ENCODE results near the gene PRR23A. TPM values are rescaled to one million over a fixed set of nuclear protein-coding genes. Genes with fewer than 3 reads are reported as not detected.

PRR23A gene
- total RNA-seq, 3 donors from 2014 or later (not counting 1 experiment from before 2014, with no cell fraction given), result not detected

- no peak overlapping the region for H3K4me3 Mint-ChIP-seq
- H3K27ac ChIP-seq (ENCODE audit: low read length), result no peak overlapping the region
- no peaks in the 10 kb centered on the region for H3K27me3 ChIP-seq (ENCODE audit: control insufficient read depth, insufficient read depth, low read length)
- intact Hi-C loops (cut with micrococcal nuclease), result no loop called here
- H3K4me3 ChIP-seq (ENCODE audit: low read length), result no peak overlapping the region
- no peak for TF ChIP-seq CTCF (IDR thresholded peaks at IDR 0.05)
- no peaks in the 10 kb centered on the region for H3K36me3 Mint-ChIP-seq
- H3K27me3 Mint-ChIP-seq (ENCODE audit: low read depth in 2 of 2), result peaks cover 0 to 2% of the 10 kb centered on the region in 2 donors
- H3K9me3 ChIP-seq (ENCODE audit: control insufficient read depth, insufficient read depth, low read length), result no peaks in the 10 kb centered on the region
- DNase-seq (no peak), ATAC-seq (no peak)
- H3K9me3 Mint-ChIP-seq, result no peaks in the 10 kb centered on the region
- 89% methylated on average over 2 of the region's 2 CpGs for WGBS (ENCODE audit: insufficient coverage)
- no peak overlapping the region for H3K27ac Mint-ChIP-seq
- H3K36me3 ChIP-seq (ENCODE audit: control insufficient read depth, insufficient read depth, low read length), result no peaks in the 10 kb centered on the region
- no peaks in the 10 kb centered on the region for H3K4me1 Mint-ChIP-seq
- no peaks in the 10 kb centered on the region for H3K4me1 ChIP-seq (ENCODE audit: control insufficient read depth, insufficient read depth, low read length)
These were observed 18.9 kb downstream of the PRR23A start for GRCh38 chr3:138987181-138987580.

- Histone ChIP-seq H3K4me1 (ENCODE audit: control insufficient read depth, insufficient read depth, low read length) (no peaks in the 10 kb centered on the region), H3K4me3 (ENCODE audit: low read length) (no peak overlapping the region), H3K27me3 (ENCODE audit: control insufficient read depth, insufficient read depth, low read length) (no peaks in the 10 kb centered on the region), H3K27ac (ENCODE audit: low read length) (no peak overlapping the region), H3K36me3 (ENCODE audit: control insufficient read depth, insufficient read depth, low read length) (no peaks in the 10 kb centered on the region), H3K9me3 (ENCODE audit: control insufficient read depth, insufficient read depth, low read length) (no peaks in the 10 kb centered on the region)
- no peak overlapping the region for H3K27ac Mint-ChIP-seq
- H3K4me3 Mint-ChIP-seq, result no peak overlapping the region
- no peaks in the 10 kb centered on the region for H3K4me1 Mint-ChIP-seq
- no peaks in the 10 kb centered on the region for H3K36me3 Mint-ChIP-seq
- no peaks in the 10 kb centered on the region for H3K27me3 Mint-ChIP-seq (ENCODE audit: low read depth in 2 of 2)
- no peak for TF ChIP-seq CTCF (IDR thresholded peaks at IDR 0.05)
- ATAC-seq, result no peak
- 65% methylated on average over 4 of the region's 4 CpGs for WGBS (ENCODE audit: insufficient coverage)
- no peak for DNase-seq
- intact Hi-C loops (cut with micrococcal nuclease), result no loop called here
- no peaks in the 10 kb centered on the region for H3K9me3 Mint-ChIP-seq
These were observed 20.1 kb downstream of the PRR23A start for GRCh38 chr3:138985932-138986331.

DNA sequence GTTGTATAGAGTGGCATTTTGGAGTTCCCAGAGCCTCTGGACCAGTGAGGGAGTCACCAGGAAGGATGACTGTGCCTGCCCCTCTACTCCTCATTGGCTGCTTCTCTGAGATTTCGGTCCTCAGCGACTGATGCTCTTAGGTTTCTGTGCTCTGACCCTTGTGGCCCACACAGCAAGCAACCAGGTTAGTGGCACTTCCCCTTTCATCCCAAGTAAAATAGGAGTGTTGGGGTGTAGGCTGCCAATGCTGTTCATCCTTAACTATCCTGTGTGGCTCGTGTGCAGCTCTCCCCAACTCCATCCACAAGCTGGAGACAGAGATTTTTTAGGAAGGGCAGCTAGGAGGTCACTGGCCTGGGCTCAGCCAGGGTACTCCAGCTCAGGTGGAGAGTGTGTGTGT lies 21.3 kb downstream of the PRR23A start:
- DNase-seq, result no peak
- no peak for ATAC-seq
- intact Hi-C loops (cut with micrococcal nuclease), result no loop called here
- H3K4me1 ChIP-seq (ENCODE audit: control insufficient read depth, insufficient read depth, low read length), result no peaks in the 10 kb centered on the region
- H3K36me3 Mint-ChIP-seq, result no peaks in the 10 kb centered on the region
- H3K4me1 Mint-ChIP-seq, result no peaks in the 10 kb centered on the region
- H3K27ac Mint-ChIP-seq, result no peak overlapping the region
- H3K4me3 ChIP-seq (ENCODE audit: low read length), result no peak overlapping the region
- no peaks in the 10 kb centered on the region for H3K36me3 ChIP-seq (ENCODE audit: control insufficient read depth, insufficient read depth, low read length)
- TF ChIP-seq CTCF (IDR thresholded peaks at IDR 0.05), result no peak
- H3K27ac ChIP-seq (ENCODE audit: low read length), result no peak overlapping the region
- no peaks in the 10 kb centered on the region for H3K27me3 ChIP-seq (ENCODE audit: control insufficient read depth, insufficient read depth, low read length)
- H3K4me3 Mint-ChIP-seq, result no peak overlapping the region
- WGBS (ENCODE audit: insufficient coverage), result 35% methylated on average over 2 of the region's 3 CpGs
- H3K9me3 ChIP-seq (ENCODE audit: control insufficient read depth, insufficient read depth, low read length), result no peaks in the 10 kb centered on the region
- peaks cover 0 to 5% of the 10 kb centered on the region in 2 donors for H3K27me3 Mint-ChIP-seq (ENCODE audit: low read depth in 2 of 2)
- H3K9me3 Mint-ChIP-seq, result no peaks in the 10 kb centered on the region

GRCh38 chr3:138976047-138976446 lies 30.0 kb downstream of the PRR23A start:
- Mint-ChIP-seq H3K27ac (no peak overlapping the region), H3K36me3 (no peaks in the 10 kb centered on the region), H3K4me3 (no peak overlapping the region), H3K27me3 (ENCODE audit: low read depth in 2 of 2) (peaks cover 6 to 13% of the 10 kb centered on the region in 2 donors), H3K9me3 (no peaks in the 10 kb centered on the region), H3K4me1 (no peaks in the 10 kb centered on the region)
- intact Hi-C loops (cut with micrococcal nuclease), result no loop called here
- Histone ChIP-seq H3K27me3 (ENCODE audit: control insufficient read depth, insufficient read depth, low read length) (no peaks in the 10 kb centered on the region), H3K4me3 (ENCODE audit: low read length) (no peak overlapping the region), H3K27ac (ENCODE audit: low read length) (no peak overlapping the region), H3K9me3 (ENCODE audit: control insufficient read depth, insufficient read depth, low read length) (no peaks in the 10 kb centered on the region), H3K36me3 (ENCODE audit: control insufficient read depth, insufficient read depth, low read length) (no peaks in the 10 kb centered on the region), H3K4me1 (ENCODE audit: control insufficient read depth, insufficient read depth, low read length) (no peaks in the 10 kb centered on the region)
- TF ChIP-seq CTCF (IDR thresholded peaks at IDR 0.05), result no peak
- DNase-seq, result no peak
- ATAC-seq, result no peak
